ENCODE data around the gene BCAS3. TPM values are rescaled to one million over a fixed set of nuclear protein-coding genes. Genes with fewer than 3 reads are reported as not detected.

The BCAS3 gene
- total RNA-seq, 1 experiment from 2014 or later: 31.0 TPM

- DNase-seq (ENCODE audit: low spot score): peak; percentile 71
Measured at GRCh38 chr17:61251939-61252865, 574.6 kb downstream of the BCAS3 start.

GRCh38 chr17:61253362-61253761 lies 575.7 kb downstream of the BCAS3 start:
- DNase-seq (ENCODE audit: low spot score): no peak

GRCh38 chr17:61253937-61254574 lies 576.4 kb downstream of the BCAS3 start:
- DNase-seq (ENCODE audit: low spot score): no peak

- no peak for DNase-seq (ENCODE audit: low spot score)
Measured at GRCh38 chr17:61254904-61255303, 577.3 kb downstream of the BCAS3 start.

- no peak for DNase-seq (ENCODE audit: low spot score)
Measured at GRCh38 chr17:61255647-61256046, 578.0 kb downstream of the BCAS3 start.

- no peak for DNase-seq (ENCODE audit: low spot score)
Measured at GRCh38 chr17:61259360-61259759, 581.7 kb downstream of the BCAS3 start.

- no peak for DNase-seq (ENCODE audit: low spot score)
Measured at GRCh38 chr17:61260071-61260797, 582.6 kb downstream of the BCAS3 start.

GRCh38 chr17:61261001-61261637 lies 583.5 kb downstream of the BCAS3 start:
- no peak for DNase-seq (ENCODE audit: low spot score)

- DNase-seq (ENCODE audit: low spot score): no peak
Measured at GRCh38 chr17:61265397-61265796, 587.7 kb downstream of the BCAS3 start.

GRCh38 chr17:61267847-61268246 lies 590.2 kb downstream of the BCAS3 start:
- DNase-seq (ENCODE audit: low spot score): no peak

GRCh38 chr17:61275395-61275794 lies 597.7 kb downstream of the BCAS3 start:
- DNase-seq (ENCODE audit: low spot score): no peak

- DNase-seq (ENCODE audit: low spot score): no peak
Measured at GRCh38 chr17:61276806-61277205, 599.2 kb downstream of the BCAS3 start.

GRCh38 chr17:61279476-61280145 lies 602.0 kb downstream of the BCAS3 start:
- DNase-seq (ENCODE audit: low spot score): no peak

- no peak for DNase-seq (ENCODE audit: low spot score)
Measured at GRCh38 chr17:61280338-61280737, 602.7 kb downstream of the BCAS3 start.

- no peak for DNase-seq (ENCODE audit: low spot score)
Measured at GRCh38 chr17:61280851-61281250, 603.2 kb downstream of the BCAS3 start.

GRCh38 chr17:61282377-61282776 lies 604.7 kb downstream of the BCAS3 start:
- DNase-seq (ENCODE audit: low spot score): no peak

GRCh38 chr17:61283043-61283442 lies 605.4 kb downstream of the BCAS3 start:
- DNase-seq (ENCODE audit: low spot score): no peak

GRCh38 chr17:61284174-61284573 lies 606.5 kb downstream of the BCAS3 start:
- DNase-seq (ENCODE audit: low spot score): peak; percentile 76

GRCh38 chr17:61284746-61285145 lies 607.1 kb downstream of the BCAS3 start:
- DNase-seq (ENCODE audit: low spot score): no peak

- DNase-seq (ENCODE audit: low spot score): no peak
Measured at GRCh38 chr17:61285526-61286320, 608.1 kb downstream of the BCAS3 start.

GRCh38 chr17:61286449-61286848 lies 608.8 kb downstream of the BCAS3 start:
- DNase-seq (ENCODE audit: low spot score): no peak

Data from A172 (cell line).